ENCODE measurements around the gene PLPPR2. TPM values are rescaled to one million over a fixed set of nuclear protein-coding genes. Genes with fewer than 3 reads are reported as not detected.
"Not testable (repeated sequence)": the region's sequence is repeated elsewhere in the genome, so short reads cannot be mapped to it uniquely, and the experiment has no call there.

Gene PLPPR2, protein sequence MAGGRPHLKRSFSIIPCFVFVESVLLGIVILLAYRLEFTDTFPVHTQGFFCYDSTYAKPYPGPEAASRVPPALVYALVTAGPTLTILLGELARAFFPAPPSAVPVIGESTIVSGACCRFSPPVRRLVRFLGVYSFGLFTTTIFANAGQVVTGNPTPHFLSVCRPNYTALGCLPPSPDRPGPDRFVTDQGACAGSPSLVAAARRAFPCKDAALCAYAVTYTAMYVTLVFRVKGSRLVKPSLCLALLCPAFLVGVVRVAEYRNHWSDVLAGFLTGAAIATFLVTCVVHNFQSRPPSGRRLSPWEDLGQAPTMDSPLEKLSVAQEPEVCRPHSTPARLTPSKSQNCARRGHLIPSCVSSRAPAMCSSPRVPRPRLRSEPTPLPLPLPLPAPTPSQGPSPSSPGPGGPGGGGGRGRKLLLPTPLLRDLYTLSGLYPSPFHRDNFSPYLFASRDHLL
- 77.0 TPM for total RNA-seq (ENCODE audit: unreplicated experiment)
- long read RNA-seq, partial matches to known transcripts, result 14 of 23 reads
- long read RNA-seq, other reads (novel, unspliced or antisense), result 6 of 23 reads

DNA sequence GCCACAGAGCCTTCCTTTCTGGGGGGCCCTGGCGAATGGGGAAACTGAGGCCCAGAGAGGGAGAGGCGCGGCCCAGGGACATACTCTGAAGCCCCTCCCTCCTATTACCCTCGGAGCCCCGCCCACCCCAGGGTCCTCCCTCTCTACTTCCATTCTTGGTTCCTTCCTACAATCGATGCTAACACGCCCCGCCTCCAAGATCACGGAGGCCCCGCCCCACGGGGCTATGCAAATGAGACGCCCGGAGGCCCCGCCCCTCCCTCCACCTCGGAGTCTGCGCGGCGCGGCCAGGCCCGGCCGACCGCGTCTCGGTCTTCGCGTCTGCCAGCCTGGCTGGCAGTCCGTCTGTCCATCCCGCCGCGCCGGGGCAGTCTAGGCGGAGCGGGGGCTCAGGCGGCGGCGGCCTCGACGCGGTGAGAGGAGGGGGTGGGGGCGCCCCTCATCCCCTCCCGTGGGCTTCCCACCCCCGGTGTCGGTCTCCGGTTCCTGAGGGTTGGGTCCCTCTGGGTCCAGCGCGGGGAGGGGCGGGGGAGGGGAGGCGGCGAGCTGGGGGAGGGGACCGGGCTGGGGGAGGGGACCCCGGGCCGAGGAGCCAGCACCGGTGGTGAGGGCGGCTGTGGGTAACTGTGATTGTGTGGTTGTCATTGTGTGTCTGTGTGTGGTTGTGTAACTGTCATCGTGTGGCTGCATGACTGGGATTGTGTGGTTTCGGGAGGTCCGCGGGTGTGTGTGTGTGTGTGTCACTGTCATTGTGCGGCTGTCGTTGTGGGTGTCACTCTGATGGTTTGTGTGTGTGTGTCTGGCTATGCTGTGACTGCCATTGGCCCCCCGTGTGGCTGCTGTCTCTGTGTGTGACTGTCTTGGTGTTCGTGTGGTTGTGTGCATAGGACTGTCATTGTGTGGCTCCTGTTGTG lies at the start of gene PLPPR2:
PLPPR2 (plus strand) TSS at position 273 of the 914 bp plus-strand sequence. CDS start 2,242 bp downstream, outside the sequence.
- H3K4me1 Mint-ChIP-seq (ENCODE audit: low read depth, unreplicated experiment), result peaks cover 9% of the 10 kb centered on the region
- peaks cover 5% of the 10 kb centered on the region for H3K36me3 Mint-ChIP-seq (ENCODE audit: unreplicated experiment)
- peaks cover 9% of the 10 kb centered on the region for H3K9me3 Mint-ChIP-seq (ENCODE audit: unreplicated experiment)
- H3K27ac Mint-ChIP-seq (ENCODE audit: unreplicated experiment), result peak within 1 kb of the TSS; percentile 96
- no peak for TF ChIP-seq CTCF (IDR thresholded peaks at IDR 0.05; ENCODE audit: partially characterized antibody, unreplicated experiment)
- peak; percentile 98 for DNase-seq
- H3K4me3 Mint-ChIP-seq (ENCODE audit: unreplicated experiment), result peak within 1 kb of the TSS; percentile 100
- H3K27me3 Mint-ChIP-seq (ENCODE audit: unreplicated experiment), result peaks cover 11% of the 10 kb centered on the region

DNA sequence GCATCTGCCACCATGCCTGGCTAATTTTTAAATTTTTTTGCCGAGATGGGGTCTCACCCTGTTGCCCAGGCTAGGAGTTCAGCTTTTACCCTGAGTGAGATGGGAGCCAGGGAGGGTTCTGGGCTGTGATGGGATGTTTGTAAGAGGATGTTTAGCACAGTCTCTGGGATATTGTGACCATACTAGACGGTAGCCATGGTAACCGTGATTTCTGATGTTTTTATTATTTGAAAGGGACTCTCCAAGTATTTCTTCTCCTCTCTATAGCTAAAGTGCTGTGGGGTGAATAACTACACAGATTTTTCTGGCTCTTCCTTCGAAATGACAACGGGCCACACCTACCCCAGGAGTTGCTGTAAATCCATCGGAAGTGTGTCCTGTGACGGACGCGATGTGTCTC lies 48.9 kb upstream of the PLPPR2 start:
- peaks cover 3% of the 10 kb centered on the region for H3K27me3 Mint-ChIP-seq (ENCODE audit: unreplicated experiment)
- DNase-seq, result no peak
- no peak overlapping the region for H3K27ac Mint-ChIP-seq (ENCODE audit: unreplicated experiment)
- TF ChIP-seq CTCF (IDR thresholded peaks at IDR 0.05; ENCODE audit: partially characterized antibody, unreplicated experiment), result no peak
- no peak overlapping the region for H3K4me3 Mint-ChIP-seq (ENCODE audit: unreplicated experiment)
- peaks cover 2% of the 10 kb centered on the region for H3K9me3 Mint-ChIP-seq (ENCODE audit: unreplicated experiment)
- no peaks in the 10 kb centered on the region for H3K36me3 Mint-ChIP-seq (ENCODE audit: unreplicated experiment)
- peaks cover 1% of the 10 kb centered on the region for H3K4me1 Mint-ChIP-seq (ENCODE audit: low read depth, unreplicated experiment)

DNA sequence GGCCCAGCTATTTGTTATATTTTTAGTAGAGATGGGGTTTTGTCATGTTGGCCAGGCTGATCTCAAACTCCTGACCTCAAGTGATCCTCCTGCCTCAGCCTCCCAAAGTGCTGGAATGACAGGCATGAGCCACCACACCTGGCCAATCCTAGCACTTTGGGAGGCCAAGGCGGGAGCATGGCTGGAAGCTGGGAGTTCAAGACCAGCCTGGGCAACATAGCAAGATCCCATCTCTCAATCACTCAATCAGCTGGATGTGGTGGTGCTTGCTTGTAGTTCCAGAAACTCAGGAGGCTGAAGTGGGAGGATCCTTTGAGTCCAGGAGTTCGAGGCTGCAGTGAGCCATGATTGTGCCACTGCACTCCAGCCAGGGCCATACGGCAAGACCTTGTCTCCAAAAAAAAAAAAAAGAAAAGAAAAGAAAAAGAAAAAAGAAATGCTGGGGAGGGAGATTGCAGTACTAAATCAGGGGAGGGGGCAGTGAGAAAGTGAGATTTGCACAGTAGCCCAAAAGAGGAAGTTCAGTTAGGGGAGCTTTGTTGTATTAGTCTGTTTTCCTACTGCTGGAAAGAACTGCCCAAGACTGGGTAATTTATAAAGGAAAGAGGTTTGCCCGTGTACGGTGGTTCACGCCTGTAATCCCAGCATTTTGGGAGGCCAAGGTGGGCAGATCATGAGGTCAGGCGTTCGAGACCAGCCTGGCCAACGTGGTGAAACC lies 34.8 kb upstream of the PLPPR2 start:
- H3K27me3 Mint-ChIP-seq (ENCODE audit: unreplicated experiment); H3K36me3 Mint-ChIP-seq (ENCODE audit: unreplicated experiment); H3K4me1 Mint-ChIP-seq (ENCODE audit: low read depth, unreplicated experiment); H3K27ac Mint-ChIP-seq (ENCODE audit: unreplicated experiment); H3K4me3 Mint-ChIP-seq (ENCODE audit: unreplicated experiment); DNase-seq; H3K9me3 Mint-ChIP-seq (ENCODE audit: unreplicated experiment): not testable (repeated sequence)

- H3K4me3 Mint-ChIP-seq (ENCODE audit: unreplicated experiment), result no peak overlapping the region
- peaks cover 3% of the 10 kb centered on the region for H3K9me3 Mint-ChIP-seq (ENCODE audit: unreplicated experiment)
- no peak overlapping the region for H3K27ac Mint-ChIP-seq (ENCODE audit: unreplicated experiment)
- peaks cover 7% of the 10 kb centered on the region for H3K27me3 Mint-ChIP-seq (ENCODE audit: unreplicated experiment)
- no peak for DNase-seq
- no peaks in the 10 kb centered on the region for H3K36me3 Mint-ChIP-seq (ENCODE audit: unreplicated experiment)
- H3K4me1 Mint-ChIP-seq (ENCODE audit: low read depth, unreplicated experiment), result peaks cover 9% of the 10 kb centered on the region
- no peak for TF ChIP-seq CTCF (IDR thresholded peaks at IDR 0.05; ENCODE audit: partially characterized antibody, unreplicated experiment)
These were observed 33.8 kb upstream of the PLPPR2 start for GRCh38 chr19:11321191-11322126.

Measured in glutamatergic neuron (in vitro differentiated cells).